BLaER1 (cell line): ENCODE results near the gene BCAP29.

Experiments
- H3K27ac ChIP-seq: shearing (Covaris generic); formaldehyde crosslinking; 2 replicates; pipeline ENCODE4 v1.8.1; 2022
- H3K27me3 ChIP-seq: shearing (Covaris generic); formaldehyde crosslinking; 2 replicates; pipeline ENCODE4 v1.8.1; 2022
- H3K36me3 ChIP-seq: shearing (Covaris generic); formaldehyde crosslinking; 2 replicates; pipeline ENCODE4 v1.8.1; 2022
- H3K4me1 ChIP-seq: shearing (Covaris generic); formaldehyde crosslinking; 2 replicates; pipeline ENCODE4 v1.8.1; 2022
- H3K4me2 ChIP-seq: shearing (Covaris generic); formaldehyde crosslinking; 2 replicates; pipeline ENCODE4 v1.8.1; 2022
- H3K4me3 ChIP-seq: shearing (Covaris generic); formaldehyde crosslinking; 2 replicates; pipeline ENCODE4 v1.8.1; 2022
- H3K9ac ChIP-seq: shearing (Covaris generic); formaldehyde crosslinking; 2 replicates; pipeline ENCODE4 v1.8.1; 2022
- H3K9me3 ChIP-seq: shearing (Covaris generic); formaldehyde crosslinking; 2 replicates; pipeline ENCODE4 v1.8.1; 2022
- H4K20me1 ChIP-seq: shearing (Covaris generic); formaldehyde crosslinking; 2 replicates; pipeline ENCODE4 v1.8.1; 2022
- Cebpa-rat ChIP-seq: shearing (Covaris generic); IDR thresholded peaks from 2 replicates; pipeline ENCODE4 v1.8.1; 2022

BCAP29 gene

DNA sequence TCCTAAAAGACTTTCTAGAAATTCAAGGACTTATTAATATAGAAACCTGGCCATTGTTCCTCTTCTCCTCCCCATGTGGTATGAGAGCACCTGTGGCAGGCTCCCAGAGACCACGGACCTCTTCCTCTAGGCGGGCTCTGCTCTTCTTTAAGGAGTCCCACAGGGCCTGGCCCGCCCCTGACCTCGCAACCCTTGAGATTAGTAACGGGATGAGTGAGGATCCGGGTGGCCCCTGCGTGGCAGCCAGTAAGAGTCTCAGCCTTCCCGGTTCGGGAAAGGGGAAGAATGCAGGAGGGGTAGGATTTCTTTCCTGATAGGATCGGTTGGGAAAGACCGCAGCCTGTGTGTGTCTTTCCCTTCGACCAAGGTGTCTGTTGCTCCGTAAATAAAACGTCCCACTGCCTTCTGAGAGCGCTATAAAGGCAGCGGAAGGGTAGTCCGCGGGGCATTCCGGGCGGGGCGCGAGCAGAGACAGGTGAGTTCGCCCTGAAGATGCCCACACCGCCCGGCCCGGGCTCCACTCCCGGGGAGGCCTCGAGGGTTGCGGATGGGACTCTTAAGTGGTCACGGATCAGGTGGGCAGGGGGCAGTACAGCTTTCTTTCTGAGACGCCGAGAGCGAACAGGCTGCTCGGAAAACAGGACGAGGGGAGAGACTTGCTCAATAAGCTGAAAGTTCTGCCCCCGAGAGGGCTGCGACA, 80.5 kb downstream of the BCAP29 start, which contains the start of gene SLC26A4:
SLC26A4 (plus strand) TSS at position 448 of the 700 bp plus-strand sequence. CDS start 814 bp downstream, outside the sequence.
- TF ChIP-seq Cebpa-rat: no peak
- H3K27me3 ChIP-seq: no peaks in the 10 kb centered on the region
- H3K4me3 ChIP-seq: no peak within 1 kb of the TSS
- H3K4me1 ChIP-seq: no peaks in the 10 kb centered on the region
- H4K20me1 ChIP-seq: no peaks in the 10 kb centered on the region
- H3K9ac ChIP-seq: no peak within 1 kb of the TSS
- peaks cover 21% of the 10 kb centered on the region for H3K9me3 ChIP-seq
- H3K36me3 ChIP-seq: no peaks in the 10 kb centered on the region
- no peak within 1 kb of the TSS for H3K4me2 ChIP-seq
- H3K27ac ChIP-seq: no peak within 1 kb of the TSS

DNA sequence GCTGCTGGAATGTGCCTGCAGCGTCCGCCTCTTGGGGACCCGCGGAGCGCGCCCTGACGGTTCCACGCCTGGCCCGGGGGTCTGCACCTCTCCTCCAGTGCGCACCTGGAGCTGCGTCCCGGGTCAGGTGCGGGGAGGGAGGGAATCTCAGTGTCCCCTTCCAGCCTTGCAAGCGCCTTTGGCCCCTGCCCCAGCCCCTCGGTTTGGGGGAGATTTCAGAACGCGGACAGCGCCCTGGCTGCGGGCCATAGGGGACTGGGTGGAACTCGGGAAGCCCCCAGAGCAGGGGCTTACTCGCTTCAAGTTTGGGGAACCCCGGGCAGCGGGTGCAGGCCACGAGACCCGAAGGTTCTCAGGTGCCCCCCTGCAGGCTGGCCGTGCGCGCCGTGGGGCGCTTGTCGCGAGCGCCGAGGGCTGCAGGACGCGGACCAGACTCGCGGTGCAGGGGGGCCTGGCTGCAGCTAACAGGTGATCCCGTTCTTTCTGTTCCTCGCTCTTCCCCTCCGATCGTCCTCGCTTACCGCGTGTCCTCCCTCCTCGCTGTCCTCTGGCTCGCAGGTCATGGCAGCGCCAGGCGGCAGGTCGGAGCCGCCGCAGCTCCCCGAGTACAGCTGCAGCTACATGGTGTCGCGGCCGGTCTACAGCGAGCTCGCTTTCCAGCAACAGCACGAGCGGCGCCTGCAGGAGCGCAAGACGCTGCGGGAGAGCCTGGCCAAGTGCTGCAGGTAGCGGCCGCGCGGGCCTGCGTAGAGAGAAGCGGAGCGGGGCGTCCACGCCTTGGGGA, 81.2 kb downstream of the BCAP29 start:
- H4K20me1 ChIP-seq: no peaks in the 10 kb centered on the region
- no peak for TF ChIP-seq Cebpa-rat
- H3K27me3 ChIP-seq: no peaks in the 10 kb centered on the region
- no peak overlapping the region for H3K9ac ChIP-seq
- no peak overlapping the region for H3K27ac ChIP-seq
- no peak overlapping the region for H3K4me2 ChIP-seq
- H3K4me1 ChIP-seq: no peaks in the 10 kb centered on the region
- no peak overlapping the region for H3K4me3 ChIP-seq
- H3K36me3 ChIP-seq: no peaks in the 10 kb centered on the region
- peaks cover 21% of the 10 kb centered on the region for H3K9me3 ChIP-seq

DNA sequence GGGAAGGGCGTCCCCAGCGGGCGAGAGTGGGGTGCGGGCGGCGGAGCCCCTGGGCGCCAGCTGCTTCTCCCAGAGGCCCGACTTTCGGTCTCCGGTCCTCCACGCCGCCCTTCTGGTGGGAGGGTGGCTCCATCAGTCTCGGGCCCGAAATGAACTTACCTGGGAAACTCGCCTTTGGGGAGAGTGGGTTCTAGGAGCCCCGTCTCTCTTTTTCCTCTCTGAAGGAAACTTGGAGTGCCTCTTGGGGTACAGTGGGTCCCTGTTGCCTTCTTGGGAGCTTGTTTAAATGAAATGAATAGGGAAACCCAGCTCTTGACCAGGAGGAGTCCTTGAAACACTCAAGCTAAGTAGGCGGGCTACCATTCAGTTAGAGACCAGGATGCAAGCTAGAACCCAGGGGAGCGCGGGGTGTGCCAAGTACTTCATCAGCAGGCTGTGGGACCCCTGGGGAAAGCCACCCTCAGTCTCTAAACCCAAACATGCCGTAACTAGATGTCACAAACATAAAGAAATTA, 81.9 kb downstream of the BCAP29 start:
- no peak for TF ChIP-seq Cebpa-rat
- Histone ChIP-seq H4K20me1 (no peaks in the 10 kb centered on the region), H3K36me3 (no peaks in the 10 kb centered on the region), H3K27me3 (no peaks in the 10 kb centered on the region), H3K4me1 (no peaks in the 10 kb centered on the region), H3K27ac (no peak overlapping the region), H3K4me2 (no peak overlapping the region), H3K9me3 (peaks cover 21% of the 10 kb centered on the region), H3K9ac (no peak overlapping the region), H3K4me3 (no peak overlapping the region)

DNA sequence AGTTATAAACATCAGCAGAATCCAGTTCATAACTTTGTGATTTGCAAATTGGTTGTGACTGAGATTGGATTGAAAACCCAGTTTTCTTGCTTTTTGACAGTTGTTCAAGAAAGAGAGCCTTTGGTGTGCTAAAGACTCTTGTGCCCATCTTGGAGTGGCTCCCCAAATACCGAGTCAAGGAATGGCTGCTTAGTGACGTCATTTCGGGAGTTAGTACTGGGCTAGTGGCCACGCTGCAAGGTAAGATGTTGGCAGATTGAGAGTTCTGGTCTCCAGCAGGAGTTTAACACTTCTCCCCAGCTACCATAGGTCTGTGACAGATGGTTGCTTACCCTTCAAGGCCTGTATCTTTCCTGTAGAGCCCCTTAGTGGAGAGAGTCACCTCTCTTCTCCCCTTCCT, 83.2 kb downstream of the BCAP29 start:
- Histone ChIP-seq H4K20me1 (no peaks in the 10 kb centered on the region), H3K9me3 (peaks cover 21% of the 10 kb centered on the region), H3K9ac (no peak overlapping the region), H3K4me2 (no peak overlapping the region), H3K27ac (no peak overlapping the region), H3K4me1 (no peaks in the 10 kb centered on the region), H3K4me3 (no peak overlapping the region), H3K36me3 (no peaks in the 10 kb centered on the region), H3K27me3 (no peaks in the 10 kb centered on the region)
- TF ChIP-seq Cebpa-rat: no peak

DNA sequence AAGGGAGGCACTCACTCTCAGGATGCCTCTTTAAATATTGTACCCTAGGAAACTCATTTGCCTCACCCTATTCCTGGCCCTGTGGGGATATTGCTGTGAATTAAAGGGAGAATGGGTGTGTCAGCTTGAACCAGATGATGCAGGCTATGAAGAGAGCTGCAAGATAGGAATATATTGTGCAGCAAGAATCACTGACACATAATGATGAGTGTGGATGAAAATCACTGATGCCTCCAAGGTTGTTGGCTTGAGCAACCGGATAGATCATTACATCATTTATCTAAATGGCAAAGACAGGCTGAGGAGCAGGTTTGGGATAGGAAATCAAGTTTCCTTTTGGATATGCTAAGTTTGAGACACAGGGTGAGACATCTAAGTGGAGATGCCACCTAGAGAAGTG, 86.7 kb downstream of the BCAP29 start:
- TF ChIP-seq Cebpa-rat: no peak
- Histone ChIP-seq H3K4me3 (no peak overlapping the region), H3K9ac (no peak overlapping the region), H3K9me3 (peaks cover 5% of the 10 kb centered on the region), H3K4me1 (no peaks in the 10 kb centered on the region), H3K27me3 (no peaks in the 10 kb centered on the region), H3K36me3 (no peaks in the 10 kb centered on the region), H3K27ac (no peak overlapping the region), H3K4me2 (no peak overlapping the region), H4K20me1 (no peaks in the 10 kb centered on the region)

DNA sequence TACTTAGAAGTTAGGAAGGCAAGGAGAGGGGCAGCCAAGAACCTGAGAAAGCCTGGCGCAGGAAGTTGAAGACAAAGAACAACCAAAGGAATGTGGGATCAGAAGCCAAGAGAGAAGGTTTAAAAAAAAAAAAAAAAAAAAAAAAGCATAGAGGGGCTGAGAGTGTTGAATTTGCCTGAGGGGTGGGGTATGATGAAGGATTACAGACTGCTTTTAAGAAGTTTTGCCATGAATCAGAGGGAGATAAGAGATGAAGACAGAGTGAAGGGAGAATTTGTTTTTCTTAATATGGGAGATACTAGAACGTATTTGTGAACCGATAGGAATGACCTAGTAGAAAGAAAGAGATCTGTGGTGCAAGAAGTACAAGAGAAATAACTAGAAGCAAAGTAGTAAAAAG, 87.3 kb downstream of the BCAP29 start:
- no peaks in the 10 kb centered on the region for H3K9me3 ChIP-seq
- H3K4me3 ChIP-seq: no peak overlapping the region
- H3K4me2 ChIP-seq: no peak overlapping the region
- H3K36me3 ChIP-seq: no peaks in the 10 kb centered on the region
- TF ChIP-seq Cebpa-rat: no peak
- no peak overlapping the region for H3K27ac ChIP-seq
- no peak overlapping the region for H3K9ac ChIP-seq
- H4K20me1 ChIP-seq: no peaks in the 10 kb centered on the region
- H3K4me1 ChIP-seq: no peaks in the 10 kb centered on the region
- H3K27me3 ChIP-seq: no peaks in the 10 kb centered on the region

DNA sequence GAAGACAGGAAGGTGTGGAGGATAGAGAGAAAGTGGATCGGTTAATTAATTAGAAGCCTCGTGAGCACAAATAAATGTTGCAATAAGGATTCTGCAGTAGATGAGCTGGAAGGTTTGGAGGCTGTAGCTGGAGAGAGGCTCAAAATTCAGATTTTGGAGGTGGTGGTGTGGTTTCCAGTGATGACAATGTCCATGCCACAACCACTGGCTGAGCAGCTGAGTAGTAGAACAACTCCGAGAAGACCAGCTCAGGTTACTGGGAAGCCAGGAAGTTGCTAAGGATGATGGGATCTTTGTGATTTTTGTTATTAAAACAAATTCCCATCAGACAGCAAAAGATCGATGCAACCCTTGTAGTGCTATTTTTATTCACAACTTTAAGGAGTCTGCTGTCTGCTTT, 88.2 kb downstream of the BCAP29 start:
- Histone ChIP-seq H3K9ac (no peak overlapping the region), H3K4me1 (no peaks in the 10 kb centered on the region), H3K27me3 (no peaks in the 10 kb centered on the region), H3K36me3 (no peaks in the 10 kb centered on the region), H4K20me1 (no peaks in the 10 kb centered on the region), H3K4me3 (no peak overlapping the region), H3K9me3 (no peaks in the 10 kb centered on the region), H3K27ac (no peak overlapping the region), H3K4me2 (no peak overlapping the region)
- no peak for TF ChIP-seq Cebpa-rat
